OCI-LY3 (cell line): ENCODE results near the gene DUSP7.

Experiments used
- H2AFZ ChIP-seq: fragments of 200-600, 300-600 bp; shearing (Covaris generic); 2 replicates; pipeline ENCODE4 v1.6.0; 2014; ENCODE audit warnings: antibody characterized with exemption, low read depth, low read length
- H3K27ac ChIP-seq: fragments of 200-600, 300-600 bp; sonication (generic); 2 replicates; pipeline ENCODE4 v1.5.1; 2014; ENCODE audit warnings: mild to moderate bottlenecking, low read length, moderate library complexity, mixed read lengths
- H3K27me3 ChIP-seq: fragments of 200-600, 300-600 bp; sonication (generic); 2 replicates; pipeline ENCODE4 v1.6.1; 2014; ENCODE audit warnings: low read depth, low read length, mixed read lengths
- H3K36me3 ChIP-seq: fragments of 200-600, 300-600 bp; sonication (generic); replicated peaks from 2 replicates; pipeline ENCODE3; 2014; ENCODE audit warnings: low read depth, low read length, mixed read lengths
- H3K4me1 ChIP-seq: fragments of 300-600, 200-600 bp; sonication (generic); 2 replicates; pipeline ENCODE4 v1.6.1; 2014; ENCODE audit warnings: low read length, mixed read lengths
- H3K4me2 ChIP-seq: fragments of 200-600, 300-600 bp; sonication (generic); 2 replicates; pipeline ENCODE4 v1.6.1; 2014; ENCODE audit warnings: low read length, mixed read lengths
- H3K4me3 ChIP-seq: fragments of 300-600, 200-600 bp; sonication (generic); 2 replicates; pipeline ENCODE4 v1.5.1; 2014; ENCODE audit warnings: antibody characterized with exemption, mild to moderate bottlenecking, low read length, moderate library complexity
- H3K79me2 ChIP-seq: fragments of 300-600, 200-600 bp; shearing (Covaris generic); 2 replicates; pipeline ENCODE4 v1.6.1; 2014; ENCODE audit warnings: mild to moderate bottlenecking, low read length, mixed read lengths
- H3K9ac ChIP-seq: fragments of 300-600, 200-600 bp; shearing (Covaris generic); 2 replicates; pipeline ENCODE4 v1.6.0; 2014; ENCODE audit warnings: mild to moderate bottlenecking, low read length, moderate library complexity
- H3K9me3 ChIP-seq: fragments of 200-600, 300-600 bp; shearing (Covaris generic); 2 replicates; pipeline ENCODE4 v1.6.1; 2014; ENCODE audit warnings: low read length, mixed read lengths; ENCODE audit not compliant: insufficient read depth
- H4K20me1 ChIP-seq: fragments of 200-600, 300-600 bp; sonication (generic); 2 replicates; pipeline ENCODE4 v1.6.1; 2016; ENCODE audit warnings: low read length, mixed read lengths; ENCODE audit not compliant: insufficient read depth
- CTCF ChIP-seq: fragments of 200-600, 300-600 bp; sonication (generic); IDR thresholded peaks from 2 replicates; pipeline ENCODE4 v1.5.1; 2014; ENCODE audit warnings: antibody characterized with exemption, low read length, low read depth
- EZH2phosphoT487 ChIP-seq: fragments of 200-600 bp; shearing (Covaris generic); IDR thresholded peaks from 2 replicates; pipeline ENCODE4 v1.6.1; 2018; ENCODE audit warnings: antibody characterized with exemption, mixed run types, low read depth

Gene DUSP7

GRCh38 chr3:52029053-52029452, 27.3 kb downstream of the DUSP7 start:
- no peak for TF ChIP-seq EZH2phosphoT487
- no peak for TF ChIP-seq CTCF

DNA sequence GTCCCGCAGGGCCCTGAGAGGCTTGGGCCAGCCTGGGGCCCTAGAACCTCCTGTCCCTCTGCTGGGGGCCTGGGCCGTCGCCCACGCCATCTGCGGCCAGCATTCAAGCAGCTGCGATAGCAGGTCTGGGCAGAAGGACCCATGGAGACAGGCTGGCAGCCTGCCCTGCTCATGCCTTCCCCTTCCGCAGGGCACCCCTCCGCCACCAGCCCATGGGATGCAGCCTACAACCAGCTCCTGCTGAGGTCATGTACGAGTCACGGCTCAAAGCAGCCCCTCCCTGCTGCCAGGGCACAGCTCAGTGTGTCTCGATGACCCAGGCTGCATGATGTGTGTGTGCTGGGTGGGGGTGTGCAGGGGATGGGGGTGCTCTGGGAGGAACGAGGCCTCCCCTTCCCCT, 27.8 kb downstream of the DUSP7 start:
- no peaks in the 10 kb centered on the region for H3K36me3 ChIP-seq
- H3K4me1 ChIP-seq = peaks cover 16% of the 10 kb centered on the region
- H2AFZ ChIP-seq = no peak overlapping the region
- peaks cover 15% of the 10 kb centered on the region; the same call in 1 of the 2 replicates for H3K27me3 ChIP-seq
- H3K27ac ChIP-seq = no peak overlapping the region
- H3K4me3 ChIP-seq = no peak overlapping the region
- H3K79me2 ChIP-seq = no peaks in the 10 kb centered on the region
- H3K9me3 ChIP-seq = no peaks in the 10 kb centered on the region
- no peak for TF ChIP-seq EZH2phosphoT487
- no peak for TF ChIP-seq CTCF
- H3K4me2 ChIP-seq = no peak overlapping the region
- no peaks in the 10 kb centered on the region for H4K20me1 ChIP-seq
- no peak overlapping the region for H3K9ac ChIP-seq

More at GRCh38 chr3:52029053-52029452, 27.3 kb downstream of the DUSP7 start:
- Histone ChIP-seq H4K20me1 (no peaks in the 10 kb centered on the region), H3K4me2 (no peak overlapping the region), H3K9ac (no peak overlapping the region), H2AFZ (no peak overlapping the region), H3K9me3 (no peaks in the 10 kb centered on the region), H3K4me3 (no peak overlapping the region), H3K79me2 (no peaks in the 10 kb centered on the region), H3K27me3 (peaks cover 16% of the 10 kb centered on the region; the same call in 1 of the 2 replicates), H3K4me1 (peaks cover 11% of the 10 kb centered on the region), H3K36me3 (no peaks in the 10 kb centered on the region), H3K27ac (no peak overlapping the region)

DNA sequence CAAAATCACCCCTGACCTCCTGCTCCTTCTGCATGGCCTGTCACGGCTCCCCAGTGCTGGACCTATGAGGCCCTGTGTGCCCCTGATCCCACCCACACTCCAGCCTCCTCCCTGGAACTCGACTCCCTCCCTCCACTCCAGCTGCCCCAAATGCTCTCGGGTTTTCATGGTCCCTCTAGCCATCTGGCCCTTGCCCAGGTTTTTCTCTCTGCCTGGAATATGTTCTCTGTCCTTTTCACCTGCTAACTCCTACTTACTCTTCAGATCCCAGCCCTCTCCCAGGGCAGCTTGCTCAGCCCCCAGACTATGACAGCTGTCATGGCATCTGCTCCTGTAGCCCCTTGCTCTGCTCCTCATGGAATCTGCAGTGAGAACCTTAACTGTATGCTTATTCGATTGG, 30.3 kb downstream of the DUSP7 start:
- TF ChIP-seq CTCF = no peak
- no peak for TF ChIP-seq EZH2phosphoT487
- no peak overlapping the region for H3K4me2 ChIP-seq
- no peak overlapping the region for H3K27ac ChIP-seq
- no peaks in the 10 kb centered on the region for H3K36me3 ChIP-seq
- H3K9ac ChIP-seq = no peak overlapping the region
- no peaks in the 10 kb centered on the region for H4K20me1 ChIP-seq
- H3K4me1 ChIP-seq = peaks cover 27% of the 10 kb centered on the region
- no peak overlapping the region for H3K4me3 ChIP-seq
- H3K79me2 ChIP-seq = no peaks in the 10 kb centered on the region
- H2AFZ ChIP-seq = no peak overlapping the region
- H3K9me3 ChIP-seq = no peaks in the 10 kb centered on the region
- H3K27me3 ChIP-seq = peaks cover 10% of the 10 kb centered on the region; the same call in 1 of the 2 replicates

DNA sequence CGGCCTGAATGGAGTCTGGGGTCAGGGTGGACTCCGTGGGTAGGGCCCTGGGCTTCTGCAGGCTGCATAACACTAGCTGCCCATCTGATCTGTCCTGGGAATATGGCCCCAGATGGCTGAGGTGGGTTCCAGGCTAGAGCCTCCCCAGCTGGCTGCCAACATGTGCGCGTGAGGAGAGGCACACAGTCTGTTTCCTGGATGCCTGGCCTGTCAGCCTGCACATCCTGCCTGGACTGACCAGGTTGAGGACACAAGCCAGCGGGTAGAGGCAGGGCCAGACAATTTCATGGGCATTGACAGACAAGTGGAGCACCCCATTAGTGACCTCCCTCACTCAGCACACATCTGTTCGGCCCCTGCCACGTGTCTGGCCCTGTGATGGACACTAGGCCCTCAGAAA, 30.9 kb downstream of the DUSP7 start:
- Histone ChIP-seq H3K9ac (no peak overlapping the region), H3K4me2 (no peak overlapping the region), H3K79me2 (no peaks in the 10 kb centered on the region), H3K4me3 (no peak overlapping the region), H3K36me3 (no peaks in the 10 kb centered on the region), H3K27ac (no peak overlapping the region), H3K4me1 (peaks cover 27% of the 10 kb centered on the region), H2AFZ (no peak overlapping the region), H4K20me1 (no peaks in the 10 kb centered on the region), H3K9me3 (no peaks in the 10 kb centered on the region), H3K27me3 (peaks cover 10% of the 10 kb centered on the region; the same call in 1 of the 2 replicates)
- TF ChIP-seq CTCF = no peak
- TF ChIP-seq EZH2phosphoT487 = no peak
